Transverse colon (tissue), 3 donors: ENCODE results near the gene GNA12.
"Not testable (repeated sequence)": the region's sequence is repeated elsewhere in the genome, so short reads cannot be mapped to it uniquely, and the experiment has no call there.

Experiments used
- EP300 ChIP-seq: sonication (generic); formaldehyde crosslinking; IDR thresholded peaks from one replicate; pipeline ENCODE4 v1.6.1; 2017; ENCODE audit warnings: antibody characterized with exemption, low read depth
- POLR2A ChIP-seq: fragments of 450-650 bp; IDR thresholded peaks from one replicate; pipeline ENCODE4 v1.6.1; 2016; ENCODE audit warnings: antibody characterized with exemption, mild to moderate bottlenecking, moderate library complexity
- TF ChIP-seq, protein P1 (sequence below), 5 experiments: fragments of 200-600 bp in 3 of 5; fragments of 450-650 bp in 2 of 5; sonication (generic) in 3 of 5; IDR thresholded peaks; 1 replicate in 2 of 5; 2 replicates in 3 of 5; pipeline ENCODE4 v1.5.1; 2016 to 2017; ENCODE audit warnings: antibody characterized with exemption in 5 of 5, inconsistent platforms in 3 of 5, mild to moderate bottlenecking in 2 of 5, moderate library complexity in 1 of 5

DNA sequence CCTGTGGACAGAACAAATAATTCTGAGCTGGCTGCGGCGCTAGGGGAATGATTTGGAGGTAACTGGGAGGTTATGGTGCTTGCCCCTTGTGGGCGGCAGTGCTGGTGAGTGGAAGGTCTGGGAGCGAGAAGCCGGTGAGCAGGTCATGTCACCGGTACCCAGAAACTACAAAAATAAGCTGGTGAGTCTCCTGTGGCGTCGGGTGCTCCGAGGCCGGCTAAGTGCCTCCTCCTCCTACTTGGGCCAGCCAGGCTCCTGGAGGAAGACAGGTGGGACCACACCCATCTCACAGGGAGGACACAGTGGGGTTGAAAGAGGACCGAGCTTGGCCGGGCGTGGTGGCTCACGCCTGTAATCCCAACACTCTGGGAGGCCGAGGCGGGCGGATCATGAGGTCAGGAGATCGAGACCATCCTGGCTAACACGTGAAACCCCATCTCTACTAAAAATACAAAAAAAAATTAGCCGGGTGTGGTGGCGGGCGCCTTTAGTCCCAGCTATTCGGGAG, 152.1 kb downstream of the GNA12 start:
- TF ChIP-seq, protein P1, sequence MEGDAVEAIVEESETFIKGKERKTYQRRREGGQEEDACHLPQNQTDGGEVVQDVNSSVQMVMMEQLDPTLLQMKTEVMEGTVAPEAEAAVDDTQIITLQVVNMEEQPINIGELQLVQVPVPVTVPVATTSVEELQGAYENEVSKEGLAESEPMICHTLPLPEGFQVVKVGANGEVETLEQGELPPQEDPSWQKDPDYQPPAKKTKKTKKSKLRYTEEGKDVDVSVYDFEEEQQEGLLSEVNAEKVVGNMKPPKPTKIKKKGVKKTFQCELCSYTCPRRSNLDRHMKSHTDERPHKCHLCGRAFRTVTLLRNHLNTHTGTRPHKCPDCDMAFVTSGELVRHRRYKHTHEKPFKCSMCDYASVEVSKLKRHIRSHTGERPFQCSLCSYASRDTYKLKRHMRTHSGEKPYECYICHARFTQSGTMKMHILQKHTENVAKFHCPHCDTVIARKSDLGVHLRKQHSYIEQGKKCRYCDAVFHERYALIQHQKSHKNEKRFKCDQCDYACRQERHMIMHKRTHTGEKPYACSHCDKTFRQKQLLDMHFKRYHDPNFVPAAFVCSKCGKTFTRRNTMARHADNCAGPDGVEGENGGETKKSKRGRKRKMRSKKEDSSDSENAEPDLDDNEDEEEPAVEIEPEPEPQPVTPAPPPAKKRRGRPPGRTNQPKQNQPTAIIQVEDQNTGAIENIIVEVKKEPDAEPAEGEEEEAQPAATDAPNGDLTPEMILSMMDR (IDR thresholded peaks at IDR 0.05) = not testable (repeated sequence)
- TF ChIP-seq POLR2A, EP300: not testable (repeated sequence)
